ENCODE data around the gene MB21D2. TPM values are rescaled to one million over a fixed set of nuclear protein-coding genes. Genes with fewer than 3 reads are reported as not detected.

Gene MB21D2
- total and polyA plus RNA-seq, 2 of the 8 experiments (the other 6 are each of a cell fraction or from before 2014, with no cell fraction given): 10.0 to 21.0 TPM

- TF ChIP-seq, protein P1, sequence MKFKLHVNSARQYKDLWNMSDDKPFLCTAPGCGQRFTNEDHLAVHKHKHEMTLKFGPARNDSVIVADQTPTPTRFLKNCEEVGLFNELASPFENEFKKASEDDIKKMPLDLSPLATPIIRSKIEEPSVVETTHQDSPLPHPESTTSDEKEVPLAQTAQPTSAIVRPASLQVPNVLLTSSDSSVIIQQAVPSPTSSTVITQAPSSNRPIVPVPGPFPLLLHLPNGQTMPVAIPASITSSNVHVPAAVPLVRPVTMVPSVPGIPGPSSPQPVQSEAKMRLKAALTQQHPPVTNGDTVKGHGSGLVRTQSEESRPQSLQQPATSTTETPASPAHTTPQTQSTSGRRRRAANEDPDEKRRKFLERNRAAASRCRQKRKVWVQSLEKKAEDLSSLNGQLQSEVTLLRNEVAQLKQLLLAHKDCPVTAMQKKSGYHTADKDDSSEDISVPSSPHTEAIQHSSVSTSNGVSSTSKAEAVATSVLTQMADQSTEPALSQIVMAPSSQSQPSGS (IDR thresholded peaks at IDR 0.05; ENCODE audit: low read length): no peak
- TF ChIP-seq USF2 (IDR thresholded peaks at IDR 0.05; ENCODE audit: low read length): no peak
- TF ChIP-seq, protein P2, sequence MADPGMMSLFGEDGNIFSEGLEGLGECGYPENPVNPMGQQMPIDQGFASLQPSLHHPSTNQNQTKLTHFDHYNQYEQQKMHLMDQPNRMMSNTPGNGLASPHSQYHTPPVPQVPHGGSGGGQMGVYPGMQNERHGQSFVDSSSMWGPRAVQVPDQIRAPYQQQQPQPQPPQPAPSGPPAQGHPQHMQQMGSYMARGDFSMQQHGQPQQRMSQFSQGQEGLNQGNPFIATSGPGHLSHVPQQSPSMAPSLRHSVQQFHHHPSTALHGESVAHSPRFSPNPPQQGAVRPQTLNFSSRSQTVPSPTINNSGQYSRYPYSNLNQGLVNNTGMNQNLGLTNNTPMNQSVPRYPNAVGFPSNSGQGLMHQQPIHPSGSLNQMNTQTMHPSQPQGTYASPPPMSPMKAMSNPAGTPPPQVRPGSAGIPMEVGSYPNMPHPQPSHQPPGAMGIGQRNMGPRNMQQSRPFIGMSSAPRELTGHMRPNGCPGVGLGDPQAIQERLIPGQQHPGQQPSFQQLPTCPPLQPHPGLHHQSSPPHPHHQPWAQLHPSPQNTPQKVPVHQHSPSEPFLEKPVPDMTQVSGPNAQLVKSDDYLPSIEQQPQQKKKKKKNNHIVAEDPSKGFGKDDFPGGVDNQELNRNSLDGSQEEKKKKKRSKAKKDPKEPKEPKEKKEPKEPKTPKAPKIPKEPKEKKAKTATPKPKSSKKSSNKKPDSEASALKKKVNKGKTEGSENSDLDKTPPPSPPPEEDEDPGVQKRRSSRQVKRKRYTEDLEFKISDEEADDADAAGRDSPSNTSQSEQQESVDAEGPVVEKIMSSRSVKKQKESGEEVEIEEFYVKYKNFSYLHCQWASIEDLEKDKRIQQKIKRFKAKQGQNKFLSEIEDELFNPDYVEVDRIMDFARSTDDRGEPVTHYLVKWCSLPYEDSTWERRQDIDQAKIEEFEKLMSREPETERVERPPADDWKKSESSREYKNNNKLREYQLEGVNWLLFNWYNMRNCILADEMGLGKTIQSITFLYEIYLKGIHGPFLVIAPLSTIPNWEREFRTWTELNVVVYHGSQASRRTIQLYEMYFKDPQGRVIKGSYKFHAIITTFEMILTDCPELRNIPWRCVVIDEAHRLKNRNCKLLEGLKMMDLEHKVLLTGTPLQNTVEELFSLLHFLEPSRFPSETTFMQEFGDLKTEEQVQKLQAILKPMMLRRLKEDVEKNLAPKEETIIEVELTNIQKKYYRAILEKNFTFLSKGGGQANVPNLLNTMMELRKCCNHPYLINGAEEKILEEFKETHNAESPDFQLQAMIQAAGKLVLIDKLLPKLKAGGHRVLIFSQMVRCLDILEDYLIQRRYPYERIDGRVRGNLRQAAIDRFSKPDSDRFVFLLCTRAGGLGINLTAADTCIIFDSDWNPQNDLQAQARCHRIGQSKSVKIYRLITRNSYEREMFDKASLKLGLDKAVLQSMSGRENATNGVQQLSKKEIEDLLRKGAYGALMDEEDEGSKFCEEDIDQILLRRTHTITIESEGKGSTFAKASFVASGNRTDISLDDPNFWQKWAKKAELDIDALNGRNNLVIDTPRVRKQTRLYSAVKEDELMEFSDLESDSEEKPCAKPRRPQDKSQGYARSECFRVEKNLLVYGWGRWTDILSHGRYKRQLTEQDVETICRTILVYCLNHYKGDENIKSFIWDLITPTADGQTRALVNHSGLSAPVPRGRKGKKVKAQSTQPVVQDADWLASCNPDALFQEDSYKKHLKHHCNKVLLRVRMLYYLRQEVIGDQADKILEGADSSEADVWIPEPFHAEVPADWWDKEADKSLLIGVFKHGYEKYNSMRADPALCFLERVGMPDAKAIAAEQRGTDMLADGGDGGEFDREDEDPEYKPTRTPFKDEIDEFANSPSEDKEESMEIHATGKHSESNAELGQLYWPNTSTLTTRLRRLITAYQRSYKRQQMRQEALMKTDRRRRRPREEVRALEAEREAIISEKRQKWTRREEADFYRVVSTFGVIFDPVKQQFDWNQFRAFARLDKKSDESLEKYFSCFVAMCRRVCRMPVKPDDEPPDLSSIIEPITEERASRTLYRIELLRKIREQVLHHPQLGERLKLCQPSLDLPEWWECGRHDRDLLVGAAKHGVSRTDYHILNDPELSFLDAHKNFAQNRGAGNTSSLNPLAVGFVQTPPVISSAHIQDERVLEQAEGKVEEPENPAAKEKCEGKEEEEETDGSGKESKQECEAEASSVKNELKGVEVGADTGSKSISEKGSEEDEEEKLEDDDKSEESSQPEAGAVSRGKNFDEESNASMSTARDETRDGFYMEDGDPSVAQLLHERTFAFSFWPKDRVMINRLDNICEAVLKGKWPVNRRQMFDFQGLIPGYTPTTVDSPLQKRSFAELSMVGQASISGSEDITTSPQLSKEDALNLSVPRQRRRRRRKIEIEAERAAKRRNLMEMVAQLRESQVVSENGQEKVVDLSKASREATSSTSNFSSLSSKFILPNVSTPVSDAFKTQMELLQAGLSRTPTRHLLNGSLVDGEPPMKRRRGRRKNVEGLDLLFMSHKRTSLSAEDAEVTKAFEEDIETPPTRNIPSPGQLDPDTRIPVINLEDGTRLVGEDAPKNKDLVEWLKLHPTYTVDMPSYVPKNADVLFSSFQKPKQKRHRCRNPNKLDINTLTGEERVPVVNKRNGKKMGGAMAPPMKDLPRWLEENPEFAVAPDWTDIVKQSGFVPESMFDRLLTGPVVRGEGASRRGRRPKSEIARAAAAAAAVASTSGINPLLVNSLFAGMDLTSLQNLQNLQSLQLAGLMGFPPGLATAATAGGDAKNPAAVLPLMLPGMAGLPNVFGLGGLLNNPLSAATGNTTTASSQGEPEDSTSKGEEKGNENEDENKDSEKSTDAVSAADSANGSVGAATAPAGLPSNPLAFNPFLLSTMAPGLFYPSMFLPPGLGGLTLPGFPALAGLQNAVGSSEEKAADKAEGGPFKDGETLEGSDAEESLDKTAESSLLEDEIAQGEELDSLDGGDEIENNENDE (IDR thresholded peaks at IDR 0.05; ENCODE audit: insufficient replicate concordance, low read length): no peak
These were observed 62.2 kb downstream of the MB21D2 start (continued) for GRCh38 chr3:192855434-192855833.

All from H1 (cell line).